T-helper 2 cell treated with Interferon-gamma antibody and Interleukin-4, amounts not matched to agents 5 μg/mL and 100 μg/mL, for 36 hours (primary cell): ENCODE results near the gene CHST4.
"Not testable (repeated sequence)": the region's sequence is repeated elsewhere in the genome, so short reads cannot be mapped to it uniquely, and the experiment has no call there.

Experiments
- DNase-seq: peaks from one replicate; pipeline ENCODE4 v3.0.0; 2021; ENCODE audit warnings: low spot score
- H3K27ac Mint-ChIP-seq: one replicate; pipeline ENCODE4 v1.8.0; 2021; ENCODE audit warnings: mild to moderate bottlenecking, mixed read lengths
- H3K27me3 Mint-ChIP-seq: one replicate; pipeline ENCODE4 v1.8.0; 2021; ENCODE audit warnings: low read depth, mixed read lengths
- H3K36me3 Mint-ChIP-seq: one replicate; pipeline ENCODE4 v1.8.0; 2021; ENCODE audit warnings: low read depth, mixed read lengths
- H3K4me1 Mint-ChIP-seq: one replicate; pipeline ENCODE4 v1.8.0; 2021; ENCODE audit warnings: low read depth, mixed read lengths
- H3K4me3 Mint-ChIP-seq: one replicate; pipeline ENCODE4 v1.8.0; 2022; ENCODE audit warnings: mild to moderate bottlenecking, moderate library complexity, mixed read lengths
- H3K9me3 Mint-ChIP-seq: one replicate; pipeline ENCODE4 v1.8.0; 2021; ENCODE audit warnings: mixed read lengths

Gene CHST4

DNA sequence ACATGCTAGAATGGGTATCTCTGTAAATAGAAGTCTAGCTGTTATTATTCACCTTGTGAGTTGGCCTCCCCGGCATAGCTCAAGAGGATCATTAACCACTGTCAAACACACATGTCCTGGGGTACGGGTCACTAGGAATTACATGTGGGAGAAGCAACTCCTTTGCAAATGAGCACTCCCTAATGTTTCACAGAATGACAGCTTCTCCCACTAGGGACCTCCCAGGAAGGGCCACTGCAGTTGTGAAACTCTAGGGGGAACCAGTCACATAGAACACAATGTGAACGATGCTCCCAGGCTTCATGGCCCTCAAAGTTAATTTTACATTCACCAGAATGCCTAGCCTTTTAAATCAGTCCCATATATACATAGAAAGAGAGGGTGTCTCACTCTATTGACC lies 24.7 kb upstream of the CHST4 start:
- H3K36me3 Mint-ChIP-seq = no peaks in the 10 kb centered on the region
- no peaks in the 10 kb centered on the region for H3K9me3 Mint-ChIP-seq
- H3K27me3 Mint-ChIP-seq = peaks cover 3% of the 10 kb centered on the region
- H3K4me3 Mint-ChIP-seq = no peak overlapping the region
- DNase-seq = no peak
- H3K4me1 Mint-ChIP-seq = no peaks in the 10 kb centered on the region
- no peak overlapping the region for H3K27ac Mint-ChIP-seq

- not testable (repeated sequence) for H3K4me1 Mint-ChIP-seq, DNase-seq, H3K9me3 Mint-ChIP-seq, H3K36me3 Mint-ChIP-seq, H3K27me3 Mint-ChIP-seq, H3K27ac Mint-ChIP-seq, H3K4me3 Mint-ChIP-seq
Observed at GRCh38 chr16:71504051-71504450, 22.2 kb upstream of the CHST4 start.

- Mint-ChIP-seq H3K27me3 (peaks cover 10% of the 10 kb centered on the region), H3K27ac (no peak overlapping the region), H3K9me3 (no peaks in the 10 kb centered on the region), H3K4me1 (no peaks in the 10 kb centered on the region), H3K4me3 (no peak overlapping the region), H3K36me3 (no peaks in the 10 kb centered on the region)
- DNase-seq = no peak
Observed at GRCh38 chr16:71504901-71505300, 21.3 kb upstream of the CHST4 start.

DNA sequence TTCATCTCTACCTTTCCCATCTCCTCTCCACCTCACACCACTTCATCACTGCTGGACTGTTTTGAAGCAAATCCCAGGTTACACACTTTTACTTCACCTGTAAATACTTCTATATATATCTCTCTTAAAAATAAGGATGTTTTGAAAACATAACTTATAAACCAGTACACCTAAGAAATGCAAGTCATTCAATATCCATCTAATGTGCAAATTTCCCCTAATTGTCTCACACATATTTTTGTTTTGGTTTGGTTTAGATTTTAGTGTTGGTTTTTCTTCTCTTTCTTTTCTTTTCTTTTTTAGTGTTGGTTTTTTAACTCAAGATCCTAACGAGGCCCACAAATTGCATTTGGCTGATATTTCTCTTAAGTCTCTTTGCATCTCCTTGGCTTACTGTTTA lies 19.2 kb upstream of the CHST4 start:
- no peaks in the 10 kb centered on the region for H3K36me3 Mint-ChIP-seq
- H3K4me1 Mint-ChIP-seq = no peaks in the 10 kb centered on the region
- no peaks in the 10 kb centered on the region for H3K9me3 Mint-ChIP-seq
- no peak overlapping the region for H3K27ac Mint-ChIP-seq
- no peak overlapping the region for H3K4me3 Mint-ChIP-seq
- H3K27me3 Mint-ChIP-seq = peaks cover 10% of the 10 kb centered on the region
- no peak for DNase-seq

DNA sequence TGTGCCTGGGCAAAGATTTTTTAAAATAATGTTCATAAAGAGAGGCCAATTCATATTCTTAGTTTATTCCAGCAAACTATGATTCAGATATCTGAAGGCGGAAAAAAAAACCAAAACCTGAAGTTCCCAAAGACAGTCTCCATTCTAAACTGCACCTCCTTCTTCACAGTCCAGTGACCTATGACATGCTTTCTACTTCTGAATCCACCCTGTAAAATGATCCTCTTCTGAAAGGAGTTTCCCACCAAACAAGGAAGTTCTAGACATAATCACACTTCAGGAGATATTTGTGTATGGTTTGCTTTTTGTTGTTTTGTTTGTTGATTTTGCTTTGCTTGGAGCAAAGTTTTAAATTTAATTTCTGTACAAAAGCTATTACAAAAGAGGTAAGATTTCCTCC lies 12.9 kb upstream of the CHST4 start:
- no peaks in the 10 kb centered on the region for H3K9me3 Mint-ChIP-seq
- H3K4me1 Mint-ChIP-seq = no peaks in the 10 kb centered on the region
- H3K36me3 Mint-ChIP-seq = no peaks in the 10 kb centered on the region
- no peak overlapping the region for H3K4me3 Mint-ChIP-seq
- no peak for DNase-seq
- H3K27ac Mint-ChIP-seq = no peak overlapping the region
- H3K27me3 Mint-ChIP-seq = peaks cover 3% of the 10 kb centered on the region

DNA sequence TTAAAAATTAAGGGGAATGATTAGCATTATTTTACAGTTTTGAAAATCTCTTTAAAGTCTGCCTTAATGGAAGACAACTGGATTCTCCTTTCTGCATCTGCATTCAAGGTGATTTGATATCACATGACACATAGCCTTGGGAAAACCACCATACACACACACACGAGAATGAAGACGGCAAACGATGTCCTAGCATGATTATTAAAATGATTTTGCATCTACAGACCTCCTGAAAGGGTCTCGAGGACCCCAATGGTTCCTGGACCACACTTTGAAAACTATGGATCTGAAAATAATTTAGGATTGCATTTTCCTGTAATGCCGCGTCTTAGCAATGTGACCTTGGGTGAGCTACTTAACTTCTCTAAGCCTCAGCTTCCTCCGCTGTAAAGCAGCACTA lies 11.8 kb upstream of the CHST4 start:
- H3K27me3 Mint-ChIP-seq = no peaks in the 10 kb centered on the region
- DNase-seq = no peak
- no peaks in the 10 kb centered on the region for H3K4me1 Mint-ChIP-seq
- no peaks in the 10 kb centered on the region for H3K36me3 Mint-ChIP-seq
- no peak overlapping the region for H3K4me3 Mint-ChIP-seq
- no peak overlapping the region for H3K27ac Mint-ChIP-seq
- H3K9me3 Mint-ChIP-seq = no peaks in the 10 kb centered on the region

DNA sequence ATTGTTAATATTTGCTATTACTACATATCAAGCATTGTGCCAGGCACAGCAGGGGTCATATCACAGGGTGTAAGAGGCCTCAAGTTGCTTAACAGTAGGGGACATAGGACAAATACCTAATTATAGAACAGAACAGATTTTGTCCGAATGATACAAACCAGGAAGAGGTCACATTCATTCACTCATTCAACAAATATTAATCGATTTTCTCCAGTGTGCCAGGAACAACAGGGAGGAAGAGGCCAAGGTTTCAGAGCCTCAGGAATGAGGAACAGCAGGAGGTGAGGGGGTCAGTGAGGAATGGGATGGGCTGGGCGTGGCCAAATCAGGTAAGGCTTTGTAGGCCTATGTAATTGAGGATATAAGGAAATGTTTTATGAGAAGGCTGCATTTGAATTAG lies 11.2 kb upstream of the CHST4 start:
- Mint-ChIP-seq H3K27ac (no peak overlapping the region), H3K9me3 (no peaks in the 10 kb centered on the region), H3K27me3 (no peaks in the 10 kb centered on the region), H3K36me3 (no peaks in the 10 kb centered on the region), H3K4me3 (no peak overlapping the region), H3K4me1 (no peaks in the 10 kb centered on the region)
- DNase-seq = no peak

DNA sequence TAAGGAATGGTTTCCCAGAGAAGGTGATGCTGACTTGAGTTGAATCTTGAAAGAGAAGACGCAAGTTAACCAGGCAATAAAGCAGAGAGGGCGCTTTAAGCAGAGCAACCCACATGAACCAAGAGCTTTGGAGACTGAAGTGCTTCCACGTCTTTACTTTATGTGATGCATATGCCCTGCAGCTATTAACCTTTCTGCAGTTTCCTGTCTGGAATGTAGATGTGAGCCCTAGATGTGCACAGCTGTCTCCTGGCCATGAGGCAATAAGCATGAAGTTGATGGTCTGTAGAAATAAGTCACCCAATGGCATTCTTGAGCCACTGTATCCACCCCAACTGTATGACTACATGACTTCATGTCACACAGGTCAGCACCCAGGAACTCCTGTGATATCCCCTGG lies 5.7 kb upstream of the CHST4 start:
- Mint-ChIP-seq H3K9me3 (no peaks in the 10 kb centered on the region), H3K27me3 (peaks cover 7% of the 10 kb centered on the region), H3K4me1 (no peaks in the 10 kb centered on the region), H3K27ac (no peak overlapping the region), H3K4me3 (no peak overlapping the region), H3K36me3 (no peaks in the 10 kb centered on the region)
- DNase-seq = no peak

DNA sequence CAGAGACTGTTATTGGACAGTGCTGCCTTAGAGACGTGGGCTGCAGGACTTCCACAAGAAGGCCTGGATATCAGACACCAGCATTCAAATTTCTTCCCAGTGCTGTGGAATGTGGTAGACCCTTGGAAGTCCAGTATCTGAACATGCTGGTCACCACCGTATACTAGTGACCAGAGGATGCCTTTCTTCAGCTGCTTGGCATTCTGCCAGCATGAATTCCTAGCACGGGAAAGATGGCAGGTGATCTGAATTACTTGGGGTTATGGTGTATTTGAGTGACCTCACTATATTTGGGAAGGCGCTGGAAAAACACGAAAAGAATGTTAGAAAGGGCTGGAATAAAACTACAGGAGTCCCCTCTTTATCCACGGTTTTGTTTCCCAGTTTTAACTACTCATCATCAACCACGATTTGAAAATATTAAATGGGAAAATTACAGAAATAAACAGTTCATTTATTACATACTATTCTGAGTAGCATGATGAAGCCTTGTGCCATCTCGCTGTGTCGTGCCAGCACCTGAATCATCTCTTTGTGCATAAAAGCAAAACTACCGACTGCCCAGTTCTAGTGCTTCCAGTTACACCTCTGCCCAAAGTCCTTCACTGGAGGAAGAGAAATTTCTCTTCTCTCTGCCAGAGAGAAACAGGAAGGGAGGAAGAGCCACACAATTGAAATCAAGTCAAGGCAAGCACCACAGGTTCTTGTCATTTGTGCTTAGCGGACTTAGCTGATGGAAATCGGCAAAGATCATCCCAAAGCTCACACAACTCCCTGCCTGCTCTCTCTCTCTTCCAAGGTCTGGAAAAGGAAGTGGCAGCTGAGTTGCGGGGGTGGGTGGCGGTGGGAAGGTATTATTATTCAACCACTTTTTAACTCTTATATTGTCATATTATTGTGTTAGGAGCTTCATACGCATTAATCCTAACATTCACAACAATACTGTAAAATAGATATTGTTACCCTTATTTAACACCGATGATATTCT lies 1.4 kb upstream of the CHST4 start:
- H3K4me3 Mint-ChIP-seq = no peak overlapping the region
- peaks cover 5% of the 10 kb centered on the region for H3K4me1 Mint-ChIP-seq
- no peaks in the 10 kb centered on the region for H3K36me3 Mint-ChIP-seq
- DNase-seq = no peak
- peaks cover 14% of the 10 kb centered on the region for H3K27me3 Mint-ChIP-seq
- no peaks in the 10 kb centered on the region for H3K9me3 Mint-ChIP-seq
- no peak overlapping the region for H3K27ac Mint-ChIP-seq

GRCh38 chr16:71528257-71528656 lies 2.0 kb downstream of the CHST4 start:
- Mint-ChIP-seq H3K36me3 (no peaks in the 10 kb centered on the region), H3K27me3 (peaks cover 14% of the 10 kb centered on the region)

GRCh38 chr16:71528863-71529262 lies 2.6 kb downstream of the CHST4 start:
- H3K27ac Mint-ChIP-seq = no peak overlapping the region
- no peaks in the 10 kb centered on the region for H3K36me3 Mint-ChIP-seq
- H3K9me3 Mint-ChIP-seq = no peaks in the 10 kb centered on the region
- peaks cover 11% of the 10 kb centered on the region for H3K27me3 Mint-ChIP-seq
- no peak for DNase-seq
- no peak overlapping the region for H3K4me3 Mint-ChIP-seq
- peaks cover 5% of the 10 kb centered on the region for H3K4me1 Mint-ChIP-seq

More at GRCh38 chr16:71528257-71528656, 2.0 kb downstream of the CHST4 start:
- peaks cover 5% of the 10 kb centered on the region for H3K4me1 Mint-ChIP-seq
- H3K27ac Mint-ChIP-seq = no peak overlapping the region
- DNase-seq = no peak
- H3K4me3 Mint-ChIP-seq = no peak overlapping the region
- no peaks in the 10 kb centered on the region for H3K9me3 Mint-ChIP-seq

DNA sequence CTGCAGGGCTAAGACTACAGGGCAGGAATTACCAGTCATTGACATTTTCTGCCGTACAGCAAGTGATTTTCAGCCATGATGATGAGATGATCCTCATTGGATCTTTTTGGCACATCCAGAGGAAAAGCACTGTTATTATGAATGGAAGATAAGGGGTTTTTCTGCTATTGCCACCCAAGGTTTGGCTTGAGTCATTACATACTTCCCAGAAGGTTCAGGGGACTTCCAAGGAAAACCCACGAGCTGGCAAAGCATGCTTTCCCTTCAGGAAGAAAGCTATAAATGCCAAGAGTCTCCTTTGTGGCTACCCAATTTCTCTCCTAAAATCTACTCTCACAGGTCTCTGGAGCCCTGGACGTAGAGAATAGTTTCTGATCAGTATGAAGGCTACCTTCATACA lies 6.1 kb downstream of the CHST4 start:
- no peaks in the 10 kb centered on the region for H3K36me3 Mint-ChIP-seq
- no peak overlapping the region for H3K4me3 Mint-ChIP-seq
- H3K27me3 Mint-ChIP-seq = no peaks in the 10 kb centered on the region
- DNase-seq = no peak
- H3K4me1 Mint-ChIP-seq = no peaks in the 10 kb centered on the region
- H3K27ac Mint-ChIP-seq = no peak overlapping the region
- no peaks in the 10 kb centered on the region for H3K9me3 Mint-ChIP-seq

DNA sequence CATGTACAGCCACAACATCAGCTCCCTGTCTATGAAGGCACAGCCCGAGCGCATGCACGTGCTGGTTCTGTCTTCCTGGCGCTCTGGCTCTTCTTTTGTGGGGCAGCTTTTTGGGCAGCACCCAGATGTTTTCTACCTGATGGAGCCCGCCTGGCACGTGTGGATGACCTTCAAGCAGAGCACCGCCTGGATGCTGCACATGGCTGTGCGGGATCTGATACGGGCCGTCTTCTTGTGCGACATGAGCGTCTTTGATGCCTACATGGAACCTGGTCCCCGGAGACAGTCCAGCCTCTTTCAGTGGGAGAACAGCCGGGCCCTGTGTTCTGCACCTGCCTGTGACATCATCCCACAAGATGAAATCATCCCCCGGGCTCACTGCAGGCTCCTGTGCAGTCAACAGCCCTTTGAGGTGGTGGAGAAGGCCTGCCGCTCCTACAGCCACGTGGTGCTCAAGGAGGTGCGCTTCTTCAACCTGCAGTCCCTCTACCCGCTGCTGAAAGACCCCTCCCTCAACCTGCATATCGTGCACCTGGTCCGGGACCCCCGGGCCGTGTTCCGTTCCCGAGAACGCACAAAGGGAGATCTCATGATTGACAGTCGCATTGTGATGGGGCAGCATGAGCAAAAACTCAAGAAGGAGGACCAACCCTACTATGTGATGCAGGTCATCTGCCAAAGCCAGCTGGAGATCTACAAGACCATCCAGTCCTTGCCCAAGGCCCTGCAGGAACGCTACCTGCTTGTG lies 10.7 kb downstream of the CHST4 start:
- Mint-ChIP-seq H3K9me3 (no peaks in the 10 kb centered on the region), H3K36me3 (no peaks in the 10 kb centered on the region), H3K27me3 (no peaks in the 10 kb centered on the region), H3K4me1 (no peaks in the 10 kb centered on the region), H3K4me3 (no peak overlapping the region), H3K27ac (no peak overlapping the region)
- DNase-seq = no peak

DNA sequence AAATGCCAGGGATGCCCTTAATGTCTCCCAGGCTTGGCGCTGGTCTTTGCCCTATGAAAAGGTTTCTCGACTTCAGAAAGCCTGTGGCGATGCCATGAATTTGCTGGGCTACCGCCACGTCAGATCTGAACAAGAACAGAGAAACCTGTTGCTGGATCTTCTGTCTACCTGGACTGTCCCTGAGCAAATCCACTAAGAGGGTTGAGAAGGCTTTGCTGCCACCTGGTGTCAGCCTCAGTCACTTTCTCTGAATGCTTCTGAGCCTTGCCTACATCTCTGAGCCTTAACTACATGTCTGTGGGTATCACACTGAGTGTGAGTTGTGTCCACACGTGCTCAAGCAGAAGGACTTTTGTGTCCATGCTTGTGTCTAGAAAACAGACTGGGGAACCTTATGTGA lies 11.4 kb downstream of the CHST4 start:
- no peak for DNase-seq
- H3K9me3 Mint-ChIP-seq = no peaks in the 10 kb centered on the region
- H3K27me3 Mint-ChIP-seq = no peaks in the 10 kb centered on the region
- no peak overlapping the region for H3K27ac Mint-ChIP-seq
- no peak overlapping the region for H3K4me3 Mint-ChIP-seq
- no peaks in the 10 kb centered on the region for H3K36me3 Mint-ChIP-seq
- H3K4me1 Mint-ChIP-seq = peaks cover 2% of the 10 kb centered on the region
